ENCODE results near the gene TRMT44.
"Not testable (repeated sequence)": the region's sequence is repeated elsewhere in the genome, so short reads cannot be mapped to it uniquely, and the experiment has no call there.

Gene TRMT44

DNA sequence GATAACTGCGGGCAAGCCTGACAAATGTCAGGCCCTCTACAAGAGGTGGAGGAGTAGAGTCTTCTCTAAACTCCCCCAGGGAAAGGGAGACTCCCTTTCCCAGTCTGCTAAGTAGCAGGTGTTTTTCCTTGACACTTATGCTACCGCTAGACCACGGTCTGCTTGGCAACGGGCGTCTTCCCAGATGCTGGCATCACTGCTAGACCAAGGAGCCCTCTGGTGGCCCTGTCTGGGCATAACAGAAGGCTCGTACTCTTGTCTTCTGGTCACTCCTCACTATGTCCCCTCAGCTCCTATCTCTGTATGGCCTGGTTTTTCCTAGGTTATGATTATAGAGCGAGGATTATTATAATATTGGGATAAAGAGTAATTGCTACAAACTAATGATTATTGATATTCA lies 33.7 kb upstream of the TRMT44 start:
- DNase-seq, result not testable (repeated sequence)

DNA sequence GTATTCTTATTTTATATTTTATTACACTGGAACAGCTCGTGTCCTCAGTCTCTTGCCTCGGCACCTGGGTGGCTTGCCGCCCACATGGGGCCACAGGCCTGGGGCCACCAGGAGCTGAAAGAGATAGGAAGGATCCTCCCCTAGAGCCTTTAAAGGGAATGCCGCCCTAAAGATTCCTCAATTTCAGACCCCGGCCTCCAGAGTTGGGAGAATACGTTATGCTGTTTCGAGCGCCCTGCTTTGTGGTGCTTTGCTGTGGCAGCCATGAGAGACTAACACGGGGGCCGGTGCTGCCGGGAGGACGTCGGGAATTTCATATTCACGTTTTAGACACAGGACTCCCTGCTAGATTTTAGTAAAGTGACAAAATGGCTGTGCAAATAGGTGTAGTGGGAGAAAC lies 33.3 kb upstream of the TRMT44 start:
- no peak for DNase-seq

DNA sequence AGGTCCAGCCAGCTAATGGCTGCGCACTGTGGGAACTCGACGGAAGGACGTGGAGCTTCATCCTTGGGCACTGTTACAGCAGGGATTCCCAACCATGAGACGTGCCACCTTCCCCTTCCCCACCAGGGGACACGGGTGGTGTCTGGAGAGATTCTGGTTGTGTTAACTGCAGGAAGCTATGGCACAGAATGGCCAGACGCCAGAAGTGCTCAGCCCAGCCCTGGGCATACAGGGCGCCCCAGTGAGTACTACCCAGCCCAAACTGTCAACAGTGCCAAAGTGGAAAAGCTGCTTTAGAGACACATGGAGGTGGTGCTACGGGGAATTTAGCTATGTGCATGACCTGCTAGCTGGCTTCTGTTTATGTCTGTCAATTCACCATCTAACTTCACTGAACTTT lies 32.8 kb upstream of the TRMT44 start:
- no peak for DNase-seq

DNA sequence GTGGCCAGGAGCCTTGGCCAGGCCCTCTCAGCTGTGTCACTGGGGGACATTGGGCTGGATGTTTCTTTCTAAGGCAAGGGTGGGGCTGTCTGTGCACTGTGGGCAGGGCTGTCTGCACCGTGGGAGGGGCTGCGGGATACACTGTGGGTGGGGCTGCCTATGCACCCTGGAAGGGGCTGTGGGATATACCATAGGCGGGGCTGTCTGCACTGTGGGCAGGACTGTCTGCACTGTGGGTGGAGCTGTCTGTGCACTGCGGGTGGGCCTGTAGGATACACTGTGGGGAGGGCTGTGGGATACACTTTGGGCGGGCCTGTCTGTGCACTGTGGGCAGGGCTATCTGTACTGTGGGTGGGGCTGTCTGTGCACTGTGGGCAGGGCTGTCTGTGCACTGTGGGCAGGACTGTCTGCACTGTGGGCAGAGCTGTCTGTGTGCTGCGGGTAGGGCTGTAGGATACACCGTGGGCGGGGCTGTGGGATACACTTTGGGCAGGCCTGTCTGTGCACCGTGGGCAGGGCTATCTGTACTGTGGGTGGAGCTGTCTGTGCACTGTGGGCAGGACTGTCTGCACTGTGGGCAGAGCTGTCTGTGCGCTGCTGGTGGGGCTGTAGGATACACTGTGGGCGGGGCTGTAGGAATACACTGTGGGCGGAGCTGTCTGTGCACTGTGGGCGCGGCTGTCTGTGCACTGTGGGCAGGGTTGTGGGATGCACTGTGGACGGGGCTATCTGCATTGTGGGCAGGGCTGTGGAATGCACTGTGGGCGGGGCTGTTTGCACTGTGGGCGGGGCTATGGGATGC lies 31.1 kb upstream of the TRMT44 start:
- DNase-seq, result peak; percentile 71

DNA sequence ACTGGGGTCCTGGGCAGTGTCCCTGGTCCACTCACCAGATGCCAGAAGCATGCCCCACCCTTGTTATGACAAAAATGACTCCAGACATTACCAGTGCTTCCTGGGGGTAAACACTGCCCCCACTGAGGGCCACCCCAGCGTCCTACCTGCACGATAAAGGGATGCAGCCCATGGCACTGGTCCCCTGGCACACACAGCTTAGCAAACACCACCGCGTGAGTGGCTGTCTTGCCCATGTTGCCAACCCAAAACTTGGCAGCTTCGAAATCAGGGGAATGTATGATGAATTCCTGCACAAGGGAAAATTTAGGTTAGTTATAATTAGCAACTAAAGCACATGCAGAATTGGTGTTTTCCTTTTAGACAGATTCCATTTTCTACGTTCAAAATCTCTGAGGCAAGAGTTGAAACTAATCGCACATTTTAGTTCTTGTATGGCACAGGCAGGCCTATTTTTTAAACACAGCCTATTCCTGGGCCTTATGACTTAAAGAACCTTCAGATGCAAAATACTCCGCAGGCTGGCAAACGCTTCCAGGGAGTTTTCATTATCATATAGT lies 30.4 kb upstream of the TRMT44 start:
- no peak for DNase-seq

DNA sequence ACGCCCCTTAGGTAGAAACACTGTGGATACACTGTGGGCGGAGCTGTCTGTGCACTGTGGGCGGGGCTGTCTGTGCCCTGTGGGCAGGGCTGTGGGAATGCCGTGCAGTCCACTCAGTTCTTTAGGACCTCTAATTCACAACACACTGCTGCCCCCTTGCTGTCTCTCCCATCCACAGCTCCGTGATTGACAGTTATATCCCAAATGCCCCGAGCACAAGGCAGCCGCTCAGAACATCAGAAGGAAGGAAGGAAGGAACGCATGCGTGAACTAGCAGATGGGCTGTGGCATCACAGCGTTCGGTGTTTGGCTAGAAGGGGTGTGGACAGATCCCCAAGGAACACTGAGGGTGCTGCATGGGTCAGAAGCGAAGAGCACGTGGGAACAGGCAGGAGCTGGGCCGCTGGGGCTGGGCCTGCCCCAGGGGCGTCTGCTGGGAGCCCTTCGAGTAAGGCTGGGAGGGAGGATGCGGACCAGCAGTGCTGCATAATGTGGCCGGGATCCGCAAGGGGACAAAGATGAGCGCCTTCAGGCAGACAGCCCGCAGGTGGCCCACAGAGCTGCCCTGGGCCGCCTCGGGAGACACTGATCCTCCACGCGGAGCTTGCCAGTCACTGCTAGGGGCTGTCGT lies 29.8 kb upstream of the TRMT44 start:
- DNase-seq, result no peak

DNA sequence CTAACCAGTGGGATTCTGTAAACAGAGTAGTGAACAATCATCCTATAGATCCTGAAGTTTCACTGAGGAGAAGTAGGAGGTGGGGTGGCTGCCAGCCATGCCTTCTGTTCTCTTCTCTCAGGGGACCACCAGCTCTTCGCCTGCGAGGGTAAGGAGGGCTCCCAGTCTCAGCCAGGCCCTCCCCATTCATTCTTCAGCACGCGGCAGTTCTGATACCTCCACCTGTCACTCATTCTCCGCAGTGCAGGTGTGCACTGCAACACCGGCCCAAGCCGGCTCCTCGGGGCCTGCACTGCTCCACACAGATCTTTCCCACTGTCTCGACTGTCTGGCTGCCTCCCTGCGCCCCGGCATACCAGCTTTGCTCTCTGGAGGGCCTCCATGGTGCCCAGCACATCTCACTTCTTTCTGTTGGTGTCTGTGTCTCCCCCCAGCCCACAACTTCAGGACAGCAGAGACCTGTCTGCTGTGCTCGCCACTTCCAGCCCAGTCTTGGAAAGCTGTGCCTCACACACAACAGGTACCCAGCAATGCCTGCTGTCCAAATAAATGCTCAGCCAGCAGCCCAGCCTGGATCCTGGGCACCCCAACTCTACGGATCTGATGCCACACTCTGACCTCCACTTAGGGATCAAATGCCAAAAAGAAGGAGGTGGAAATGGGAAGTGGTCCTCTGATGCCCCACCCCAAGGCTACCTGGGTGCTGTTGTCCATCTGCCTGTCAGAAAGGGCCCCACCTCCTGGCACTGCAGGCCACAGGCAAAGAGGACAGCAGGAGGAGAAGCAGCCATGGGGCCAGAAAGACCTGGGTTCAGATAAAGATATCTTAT lies 29.0 kb upstream of the TRMT44 start:
- no peak for DNase-seq

DNA sequence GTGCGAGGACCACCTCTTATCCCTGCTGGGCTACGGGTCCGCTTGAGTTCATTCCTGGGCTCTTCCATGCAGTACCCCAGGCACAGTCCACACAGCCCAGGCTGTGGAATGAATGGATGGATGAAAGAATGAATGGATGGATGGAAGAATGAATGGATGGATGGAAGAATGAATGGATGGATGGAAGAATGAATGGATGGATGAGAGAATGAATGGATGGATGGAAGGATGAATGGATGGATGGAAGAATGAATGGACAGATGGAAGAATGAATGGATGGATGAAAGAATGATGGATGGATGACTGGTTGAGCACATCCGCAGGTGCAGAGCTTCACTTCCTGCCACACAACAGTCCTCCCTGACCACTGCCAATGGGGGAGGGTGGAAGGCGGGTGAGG lies 28.3 kb upstream of the TRMT44 start:
- no peak for DNase-seq

DNA sequence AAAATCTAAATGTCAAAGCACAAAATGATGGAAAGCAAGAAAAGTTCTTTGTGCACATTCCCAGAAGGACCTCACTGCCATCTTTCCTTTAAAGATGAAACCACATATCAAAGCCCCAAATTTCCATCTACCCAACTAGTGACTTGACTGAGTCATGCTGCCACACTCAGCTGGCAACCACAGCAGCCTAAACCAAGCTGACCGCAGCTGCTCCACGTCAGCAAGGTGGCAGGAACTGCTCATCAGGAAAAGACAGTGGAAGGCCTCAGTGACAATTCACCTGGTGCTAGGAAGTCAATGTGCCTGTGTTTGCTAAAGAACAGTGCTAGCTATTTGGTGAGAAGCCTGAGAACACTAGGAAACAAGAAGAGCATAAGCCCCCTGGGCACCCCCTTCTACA lies 26.2 kb upstream of the TRMT44 start:
- peak; percentile 52 for DNase-seq

DNA sequence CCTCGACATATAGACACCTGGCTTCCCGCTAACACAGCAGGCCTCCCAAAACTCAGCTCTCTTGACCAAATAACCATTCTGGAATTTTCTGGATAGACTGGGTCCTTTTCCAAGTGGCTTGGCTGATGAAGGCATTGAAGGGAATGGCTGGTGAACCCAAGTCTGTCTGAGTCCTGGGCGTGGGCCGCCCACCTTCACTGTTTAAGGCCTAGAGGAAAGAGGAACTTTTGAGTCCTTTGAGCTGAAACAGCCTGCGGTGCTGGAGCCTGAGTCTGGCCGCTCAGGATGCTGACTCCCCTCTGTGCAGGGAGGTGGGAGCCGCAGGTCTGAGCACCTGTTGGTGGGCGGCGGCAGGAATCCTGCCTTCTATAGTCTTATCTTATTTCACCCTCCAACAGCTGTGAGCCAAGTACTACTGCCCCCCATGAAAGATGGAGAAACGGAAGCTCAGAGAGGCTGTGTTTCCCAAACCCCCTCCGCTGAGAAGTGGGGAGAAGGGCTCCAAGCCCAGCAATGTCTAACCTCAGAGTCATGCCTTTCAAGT lies 23.4 kb upstream of the TRMT44 start:
- no peak for DNase-seq

DNA sequence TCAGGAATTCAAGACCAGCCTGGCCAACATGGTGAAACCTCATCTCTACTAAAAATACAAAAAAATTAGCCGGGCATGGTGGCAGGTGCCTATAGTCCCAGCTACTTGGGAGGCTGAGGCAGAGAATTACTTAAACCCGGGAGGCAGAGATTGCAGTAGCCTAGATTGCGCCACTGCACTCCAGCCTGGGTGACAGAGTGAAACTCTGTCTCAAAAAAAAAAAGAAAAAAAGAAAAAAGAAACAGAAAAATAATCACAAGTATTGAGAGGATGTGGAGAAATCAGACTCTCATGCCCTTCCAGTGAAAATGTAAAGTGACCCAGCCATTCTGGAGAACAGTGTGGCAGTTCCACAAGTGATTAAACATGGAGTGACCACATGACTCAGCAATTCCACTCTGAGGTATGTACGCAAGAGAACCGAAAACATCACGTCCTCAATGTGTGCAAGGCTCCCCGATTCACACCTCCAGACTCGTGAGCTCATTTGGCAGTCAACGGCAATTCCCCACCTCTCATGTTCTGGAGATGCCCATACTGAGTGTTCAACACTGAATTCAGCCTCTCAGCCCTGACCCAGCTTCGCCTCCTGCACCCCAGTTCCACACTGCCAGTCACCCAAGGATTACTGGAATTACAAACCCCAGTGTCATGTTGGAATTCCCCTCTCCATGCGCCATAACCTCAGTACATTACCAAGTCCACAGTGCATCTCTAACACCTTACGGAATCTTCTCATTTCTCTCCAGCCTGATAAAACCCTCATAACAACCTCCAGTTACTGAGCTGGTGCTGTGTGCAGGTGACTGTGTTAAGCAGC lies 21.1 kb upstream of the TRMT44 start:
- no peak for DNase-seq

DNA sequence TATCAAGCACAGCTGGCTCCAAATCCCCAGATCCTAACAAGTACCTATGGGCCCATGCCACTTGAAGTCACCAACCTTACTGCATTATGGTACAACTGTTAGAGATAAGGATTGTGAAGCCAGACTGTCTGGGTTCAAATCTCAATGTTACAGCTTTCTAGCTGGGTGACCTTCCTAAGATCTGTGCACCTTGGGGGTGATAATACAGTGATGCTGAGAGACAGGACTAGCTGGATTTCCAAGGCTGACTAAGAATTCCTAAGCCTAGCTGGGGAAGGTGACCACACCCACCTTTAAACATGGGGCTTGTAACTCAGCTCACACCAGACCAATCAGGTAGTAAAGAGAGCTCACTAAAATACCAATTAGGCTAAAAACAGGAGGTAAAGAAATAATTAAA lies 20.4 kb upstream of the TRMT44 start:
- DNase-seq, result not testable (repeated sequence)

DNA sequence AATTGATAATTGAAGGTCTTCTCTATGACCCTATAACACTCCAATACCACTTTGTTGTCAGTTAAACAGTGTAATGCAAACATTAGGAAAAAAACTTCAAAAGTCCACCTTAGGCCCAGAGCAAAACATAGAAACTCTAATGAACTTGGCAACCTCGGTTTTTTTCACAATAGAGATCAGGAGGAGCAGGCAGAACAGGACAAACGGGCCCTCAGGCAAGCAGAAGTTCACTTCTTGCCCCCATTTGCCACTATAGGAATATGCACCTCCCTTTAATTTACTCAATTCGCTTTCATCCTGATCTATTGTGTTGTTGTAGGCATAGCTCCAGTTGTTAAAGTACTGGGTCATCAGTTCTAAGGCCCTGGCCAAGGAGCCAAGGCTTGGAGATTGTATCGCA lies 18.2 kb upstream of the TRMT44 start:
- DNase-seq, result no peak

DNA sequence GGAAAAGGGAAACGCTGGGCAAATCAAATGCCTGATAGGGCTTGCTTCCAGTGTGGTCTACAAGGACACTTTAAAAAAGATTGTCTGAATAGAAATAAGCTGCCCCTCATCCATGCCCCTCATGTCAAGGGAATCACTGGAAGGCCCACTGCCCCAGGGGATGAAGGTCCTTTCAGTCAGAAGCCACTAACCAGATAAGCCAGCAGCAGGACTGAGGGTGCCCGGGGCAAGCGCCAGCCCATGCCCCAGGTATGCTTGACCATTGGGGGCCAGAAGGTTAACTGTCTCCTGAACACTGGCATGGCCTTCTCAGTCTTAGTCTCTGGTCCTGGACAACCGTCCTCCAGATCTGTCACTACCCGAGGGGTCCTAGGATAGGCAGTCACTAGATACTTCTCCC lies 17.8 kb upstream of the TRMT44 start:
- no peak for DNase-seq

DNA sequence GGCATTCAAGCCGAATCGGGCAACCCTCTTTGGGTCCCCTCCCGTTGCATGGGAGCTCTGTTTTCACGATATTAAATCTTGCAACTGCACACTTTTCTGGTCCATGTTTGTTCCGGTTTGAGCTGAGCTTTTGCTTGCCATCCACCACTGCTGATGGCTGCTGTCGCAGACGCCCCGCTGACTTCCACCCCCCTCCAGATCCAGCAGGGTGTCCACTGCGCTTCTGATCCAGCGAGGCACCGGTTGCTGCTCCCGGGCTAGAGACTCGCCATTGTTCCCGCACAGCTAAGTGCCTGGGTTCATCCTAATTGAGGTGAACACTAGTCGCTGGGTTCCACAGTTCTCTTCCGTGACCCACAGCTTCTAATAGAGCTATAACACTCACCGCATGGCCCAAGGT lies 13.3 kb upstream of the TRMT44 start:
- DNase-seq, result no peak

DNA sequence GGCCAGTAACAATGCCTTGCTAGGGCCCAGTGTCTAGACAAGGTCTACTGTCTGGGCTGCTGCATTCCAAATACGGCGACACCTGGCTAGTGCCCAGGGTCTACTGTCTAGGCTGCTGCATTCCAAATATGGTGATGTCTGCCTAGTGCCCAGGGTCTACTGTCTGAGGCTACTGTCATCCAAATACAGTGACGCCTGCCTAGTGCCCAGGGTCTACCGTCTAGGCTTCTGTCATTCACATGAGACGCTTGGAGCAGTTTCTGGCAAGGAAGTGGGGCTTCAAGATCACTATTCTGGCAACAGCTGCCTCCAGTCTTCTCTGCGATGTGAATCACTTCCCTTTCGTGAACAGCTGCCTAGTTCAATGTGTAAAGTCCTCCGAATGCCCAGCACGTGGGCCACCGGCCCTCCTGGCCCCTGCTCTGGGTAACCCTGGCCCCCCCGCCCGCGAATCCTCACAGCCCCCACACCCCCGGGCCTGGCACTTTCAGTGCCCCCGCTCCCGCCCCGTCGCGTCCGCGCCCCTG lies 12.8 kb upstream of the TRMT44 start:
- no peak for DNase-seq

DNA sequence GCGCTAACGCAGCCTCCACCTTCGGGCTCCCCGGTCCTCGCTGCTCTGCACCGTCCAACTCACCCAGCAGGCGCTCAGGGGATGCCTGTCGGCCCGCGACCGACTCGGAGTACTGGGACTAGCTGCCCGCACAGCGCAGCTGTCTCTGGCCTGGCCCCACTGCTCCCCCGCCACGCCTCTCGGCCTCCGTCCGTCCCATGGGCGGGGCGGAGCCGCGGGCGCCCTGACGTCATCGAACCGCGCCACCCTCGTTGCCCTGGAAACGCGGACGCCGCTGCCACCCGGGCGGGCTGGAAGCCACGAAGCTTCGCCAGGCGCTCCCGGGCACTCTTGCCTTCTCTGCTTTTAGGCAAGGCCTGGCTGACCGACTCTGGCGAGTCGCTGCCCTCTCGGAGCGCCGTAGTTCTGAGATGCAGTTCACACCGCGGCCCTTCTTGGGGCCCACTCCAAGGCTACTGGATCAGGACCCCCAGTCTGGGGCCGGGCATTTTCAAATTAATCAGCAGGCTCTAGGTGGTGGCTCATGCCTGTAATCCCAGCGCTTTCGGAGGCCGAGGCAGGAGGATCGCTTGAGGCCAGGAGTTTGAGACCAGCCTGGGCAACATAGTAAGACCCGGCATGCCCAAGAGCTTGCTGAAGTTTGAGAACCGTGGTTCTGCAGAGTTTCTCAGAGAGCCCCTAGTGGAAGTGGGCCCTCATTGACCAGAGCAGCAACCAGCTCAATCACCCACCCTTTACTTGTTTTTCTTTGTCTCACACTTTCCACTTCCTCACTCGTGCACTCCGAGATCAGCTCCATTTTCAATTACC lies 12.1 kb upstream of the TRMT44 start:
- peak; percentile 89 for DNase-seq

DNA sequence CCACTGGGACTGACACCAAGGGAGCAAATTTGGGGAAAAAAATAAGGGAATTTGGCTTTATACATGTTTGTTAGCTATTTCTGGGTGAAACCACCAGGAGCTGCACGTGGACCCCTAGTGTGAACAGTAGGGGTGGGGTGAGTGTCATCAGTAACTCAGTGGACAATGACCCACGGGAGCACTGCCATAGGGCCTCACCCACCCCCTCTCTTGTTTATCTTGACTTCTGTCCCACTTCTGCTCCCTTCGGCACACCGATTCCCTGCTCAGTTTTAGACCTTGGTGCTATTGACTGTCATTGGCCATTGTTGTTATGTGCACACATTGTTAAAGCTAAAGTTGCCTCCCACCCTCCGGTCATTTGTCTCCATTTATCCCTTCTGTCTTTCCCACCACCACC lies 9.0 kb upstream of the TRMT44 start:
- DNase-seq, result no peak

DNA sequence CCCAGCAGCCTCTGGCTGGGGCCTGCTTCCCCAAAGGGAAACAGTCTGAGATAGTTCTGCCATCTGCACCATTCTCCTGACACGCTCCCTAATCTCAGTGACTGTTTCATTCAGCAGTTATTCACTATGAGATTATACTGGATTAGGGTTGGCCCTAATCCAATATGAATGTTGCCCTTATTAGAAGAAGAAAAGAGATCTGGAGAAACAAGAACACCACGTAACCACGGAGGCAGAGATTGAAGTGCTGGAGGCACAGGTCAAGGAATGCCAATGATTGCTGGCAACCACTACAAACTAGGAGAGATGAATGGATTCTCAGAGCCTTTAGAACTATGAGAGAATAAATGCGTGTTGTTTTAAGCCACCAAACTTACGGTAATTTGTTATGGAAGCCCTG lies 7.4 kb upstream of the TRMT44 start:
- DNase-seq, result no peak

DNA sequence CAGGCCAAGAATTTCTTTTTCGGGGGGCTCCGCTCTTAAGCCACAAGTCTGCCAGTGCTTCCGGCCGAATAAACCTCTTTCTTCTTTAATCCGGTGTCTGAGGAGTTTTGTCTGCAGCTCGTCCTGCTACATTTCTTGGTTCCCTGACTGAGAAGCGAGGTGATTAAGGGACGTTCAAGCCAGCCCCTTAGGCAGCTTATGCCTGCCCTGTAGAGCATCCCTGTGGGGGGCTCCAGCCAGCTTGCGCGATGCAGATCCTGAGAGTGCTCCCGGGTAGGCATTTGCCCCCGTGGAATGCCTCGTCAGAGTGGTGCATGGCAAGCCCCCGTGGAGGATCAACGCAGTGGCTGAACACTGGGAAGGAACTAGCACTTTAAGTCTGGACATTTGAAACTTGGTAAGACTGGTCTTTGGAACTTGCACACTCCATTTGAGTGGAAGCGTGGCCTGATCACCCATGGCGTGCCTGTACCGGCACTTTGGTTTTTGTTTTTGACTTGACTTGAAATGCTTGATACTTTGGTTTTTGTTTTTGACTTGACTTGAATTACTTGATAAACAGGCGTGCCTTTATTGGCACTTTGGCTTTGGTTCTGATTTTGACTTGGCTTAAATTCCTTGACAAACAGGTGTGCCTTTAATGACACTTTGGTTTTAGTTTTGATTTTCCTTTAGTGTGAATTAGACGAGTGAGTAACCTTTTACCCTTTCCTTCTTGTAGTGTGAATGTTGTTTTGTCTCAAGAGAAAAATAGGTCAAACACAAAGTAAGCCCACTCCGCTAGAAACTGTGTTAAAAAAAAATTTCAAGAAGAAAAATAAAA lies 6.1 kb upstream of the TRMT44 start:
- no peak for DNase-seq
